ENCODE data around the gene NTN1.

The NTN1 gene

GRCh38 chr17:9174312-9174711, 153.0 kb downstream of the NTN1 start:
- Mint-ChIP-seq H3K4me1 (ENCODE audit: low read depth) (no peaks in the 10 kb centered on the region), H3K4me3 (no peak overlapping the region), H3K27ac (no peak overlapping the region), H3K9me3 (no peaks in the 10 kb centered on the region), H3K27me3 (peaks cover 4% of the 10 kb centered on the region), H3K36me3 (ENCODE audit: low read depth) (no peaks in the 10 kb centered on the region)
- intact Hi-C loops (cut with micrococcal nuclease): no loop called here

- Mint-ChIP-seq H3K4me3 (no peak overlapping the region), H3K27me3 (peaks cover 4% of the 10 kb centered on the region), H3K4me1 (ENCODE audit: low read depth) (no peaks in the 10 kb centered on the region), H3K9me3 (no peaks in the 10 kb centered on the region), H3K27ac (no peak overlapping the region), H3K36me3 (ENCODE audit: low read depth) (no peaks in the 10 kb centered on the region)
- intact Hi-C loops (cut with micrococcal nuclease): no loop called here
These were observed 153.7 kb downstream of the NTN1 start for GRCh38 chr17:9174779-9175574.

GRCh38 chr17:9175700-9176467, 154.6 kb downstream of the NTN1 start:
- no peaks in the 10 kb centered on the region for H3K9me3 Mint-ChIP-seq
- no peaks in the 10 kb centered on the region for H3K4me1 Mint-ChIP-seq (ENCODE audit: low read depth)
- peaks cover 4% of the 10 kb centered on the region for H3K27me3 Mint-ChIP-seq
- no peak overlapping the region for H3K27ac Mint-ChIP-seq
- no peak overlapping the region for H3K4me3 Mint-ChIP-seq
- intact Hi-C loops (cut with micrococcal nuclease): no loop called here
- H3K36me3 Mint-ChIP-seq (ENCODE audit: low read depth): no peaks in the 10 kb centered on the region

DNA sequence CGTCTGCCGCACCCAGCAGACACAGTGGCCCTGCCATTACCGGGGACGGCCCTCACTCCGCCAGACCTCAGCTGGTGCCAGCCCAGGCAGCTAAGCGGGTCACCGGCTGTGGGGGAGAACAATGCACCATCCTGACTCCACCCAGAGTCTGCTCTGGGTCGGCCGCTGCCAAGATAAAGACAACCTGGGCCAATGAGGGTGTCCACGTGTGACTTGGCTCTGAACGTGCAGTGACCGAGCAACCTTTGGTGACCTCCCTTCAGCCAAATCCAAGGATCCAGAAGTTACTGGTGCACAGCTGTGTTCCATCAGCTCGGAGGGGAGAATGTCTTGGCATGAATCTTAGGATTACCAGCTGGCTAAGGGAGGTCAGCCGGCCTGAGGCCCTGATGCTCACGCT, 155.9 kb downstream of the NTN1 start:
- Mint-ChIP-seq H3K4me1 (ENCODE audit: low read depth) (no peaks in the 10 kb centered on the region), H3K4me3 (no peak overlapping the region), H3K9me3 (no peaks in the 10 kb centered on the region), H3K36me3 (ENCODE audit: low read depth) (no peaks in the 10 kb centered on the region), H3K27ac (no peak overlapping the region), H3K27me3 (peaks cover 2% of the 10 kb centered on the region)
- intact Hi-C loops (cut with micrococcal nuclease): no loop called here

GRCh38 chr17:9178319-9178718, 157.0 kb downstream of the NTN1 start:
- H3K4me3 Mint-ChIP-seq: no peak overlapping the region
- H3K27me3 Mint-ChIP-seq: peaks cover 2% of the 10 kb centered on the region
- H3K36me3 Mint-ChIP-seq (ENCODE audit: low read depth): no peaks in the 10 kb centered on the region
- H3K9me3 Mint-ChIP-seq: no peaks in the 10 kb centered on the region
- H3K27ac Mint-ChIP-seq: no peak overlapping the region
- intact Hi-C loops (cut with micrococcal nuclease): no loop called here
- no peaks in the 10 kb centered on the region for H3K4me1 Mint-ChIP-seq (ENCODE audit: low read depth)

DNA sequence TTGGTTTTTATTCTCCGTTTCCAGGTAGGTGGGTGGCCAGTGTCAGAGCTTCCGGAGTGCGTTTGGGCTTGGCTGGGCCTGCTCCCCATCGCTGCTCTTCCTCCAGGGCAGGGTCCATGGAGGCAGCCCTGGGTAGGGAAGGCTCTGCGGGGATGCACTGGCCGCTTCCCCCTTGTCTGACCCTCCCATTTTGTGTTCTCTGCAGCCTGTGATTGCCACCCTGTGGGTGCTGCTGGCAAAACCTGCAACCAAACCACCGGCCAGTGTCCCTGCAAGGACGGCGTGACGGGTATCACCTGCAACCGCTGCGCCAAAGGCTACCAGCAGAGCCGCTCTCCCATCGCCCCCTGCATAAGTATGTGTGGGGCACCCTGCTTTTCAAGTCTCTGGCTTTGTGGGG, 158.3 kb downstream of the NTN1 start:
- H3K4me1 Mint-ChIP-seq (ENCODE audit: low read depth): no peaks in the 10 kb centered on the region
- H3K4me3 Mint-ChIP-seq: no peak overlapping the region
- H3K27me3 Mint-ChIP-seq: peaks cover 3% of the 10 kb centered on the region
- H3K27ac Mint-ChIP-seq: no peak overlapping the region
- no peaks in the 10 kb centered on the region for H3K36me3 Mint-ChIP-seq (ENCODE audit: low read depth)
- intact Hi-C loops (cut with micrococcal nuclease): no loop called here
- no peaks in the 10 kb centered on the region for H3K9me3 Mint-ChIP-seq

DNA sequence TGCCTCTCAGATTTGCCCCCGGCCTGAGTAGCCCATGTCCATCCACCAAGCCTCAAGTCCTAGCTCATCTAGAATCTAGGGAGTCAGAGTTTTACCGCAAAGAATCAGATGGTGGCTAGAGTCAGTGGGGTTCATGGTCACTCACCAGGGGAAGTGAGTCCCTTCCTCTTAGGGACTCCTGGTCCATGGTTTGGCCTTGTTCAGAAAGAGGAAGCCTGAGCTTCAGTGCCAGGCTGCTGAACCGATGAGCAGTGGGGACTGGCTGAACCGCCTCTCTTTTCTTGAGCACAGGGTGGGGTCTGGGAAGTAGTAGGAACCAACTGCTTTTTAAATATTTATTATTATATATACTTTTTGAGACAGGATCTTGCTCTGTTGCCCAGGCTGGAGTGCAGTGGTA, 160.3 kb downstream of the NTN1 start:
- intact Hi-C loops (cut with micrococcal nuclease): no loop called here
- Mint-ChIP-seq H3K9me3 (no peaks in the 10 kb centered on the region), H3K27ac (no peak overlapping the region)

DNA sequence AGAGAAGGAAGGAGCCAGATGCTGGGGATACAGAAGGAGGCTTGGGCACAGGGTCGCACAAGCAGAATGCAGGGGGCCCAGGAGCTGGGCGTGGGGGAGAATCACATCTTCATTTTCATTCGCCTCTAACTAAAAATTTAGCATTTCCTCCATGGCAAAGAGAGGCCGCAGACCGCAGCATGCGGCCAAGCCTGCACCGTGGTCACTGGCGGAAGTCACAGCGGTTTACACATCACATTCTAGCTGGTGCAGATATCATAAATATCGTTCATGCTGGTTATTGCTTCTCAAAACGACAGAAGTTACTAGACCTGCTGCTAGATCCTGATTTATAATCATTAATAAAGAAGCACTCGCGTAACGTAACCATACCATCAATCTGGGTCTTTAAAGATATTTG, 162.0 kb downstream of the NTN1 start:
- intact Hi-C loops (cut with micrococcal nuclease): no loop called here
- Mint-ChIP-seq H3K9me3 (no peaks in the 10 kb centered on the region), H3K4me3 (no peak overlapping the region), H3K4me1 (ENCODE audit: low read depth) (no peaks in the 10 kb centered on the region), H3K36me3 (ENCODE audit: low read depth) (no peaks in the 10 kb centered on the region), H3K27me3 (peaks cover 12% of the 10 kb centered on the region), H3K27ac (no peak overlapping the region)

More for the DNA sequence above, 160.3 kb downstream of the NTN1 start:
- Mint-ChIP-seq H3K4me3 (no peak overlapping the region), H3K27me3 (peaks cover 6% of the 10 kb centered on the region), H3K4me1 (ENCODE audit: low read depth) (no peaks in the 10 kb centered on the region), H3K36me3 (ENCODE audit: low read depth) (no peaks in the 10 kb centered on the region)

DNA sequence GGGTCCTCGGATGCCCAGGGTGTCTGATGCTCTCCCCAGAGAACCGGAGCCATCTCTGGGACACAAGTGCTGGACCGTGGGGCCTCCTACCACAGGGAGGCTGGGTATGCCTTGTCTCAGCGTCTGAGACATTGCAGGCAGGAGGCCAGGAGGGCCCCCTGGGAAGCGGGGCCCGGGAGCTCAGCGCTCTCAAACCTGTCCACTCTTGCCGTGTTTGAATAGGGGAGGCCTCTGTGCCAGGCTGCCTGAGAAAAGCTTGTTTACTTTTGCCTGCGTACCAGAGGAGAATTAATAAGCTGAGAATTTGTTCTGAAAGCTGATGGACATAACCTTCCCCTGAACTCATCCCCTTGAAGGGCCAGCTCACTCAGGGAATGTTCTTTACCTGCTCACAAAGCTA, 163.8 kb downstream of the NTN1 start:
- H3K36me3 Mint-ChIP-seq (ENCODE audit: low read depth): no peaks in the 10 kb centered on the region
- H3K27ac Mint-ChIP-seq: no peak overlapping the region
- no peaks in the 10 kb centered on the region for H3K4me1 Mint-ChIP-seq (ENCODE audit: low read depth)
- H3K9me3 Mint-ChIP-seq: no peaks in the 10 kb centered on the region
- no peak overlapping the region for H3K4me3 Mint-ChIP-seq
- peaks cover 19% of the 10 kb centered on the region for H3K27me3 Mint-ChIP-seq
- intact Hi-C loops (cut with micrococcal nuclease): no loop called here

DNA sequence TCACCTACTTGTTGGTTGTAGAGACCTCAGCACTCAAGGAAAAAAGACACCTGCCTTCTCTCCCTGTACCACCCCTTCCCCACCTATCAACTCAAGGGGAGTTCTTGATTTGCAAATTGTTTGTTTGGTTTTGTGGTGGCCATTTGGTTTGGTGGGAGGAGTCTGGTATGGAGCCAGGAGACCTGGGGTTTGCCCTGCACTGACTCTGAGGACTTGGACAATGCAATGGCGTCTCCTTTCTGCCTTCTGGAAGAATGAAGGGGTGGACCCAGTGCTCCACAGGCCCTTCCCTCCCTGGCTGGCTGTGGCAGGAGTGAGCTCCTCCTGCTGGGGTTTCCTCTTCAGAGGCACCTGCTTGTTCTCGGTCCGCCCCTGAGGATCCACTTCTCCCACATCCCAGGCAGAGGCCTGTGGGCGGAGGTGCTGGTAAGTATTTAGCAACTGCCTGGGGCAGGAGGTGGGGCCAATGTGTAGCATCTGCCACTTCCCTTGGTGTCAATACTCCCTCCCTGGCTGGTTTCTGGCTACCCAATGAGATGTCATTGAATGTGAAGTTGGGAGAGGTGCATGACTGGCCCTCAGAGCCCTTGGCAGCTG, 164.5 kb downstream of the NTN1 start:
- intact Hi-C loops (cut with micrococcal nuclease): no loop called here
- H3K27me3 Mint-ChIP-seq: peaks cover 19% of the 10 kb centered on the region
- H3K9me3 Mint-ChIP-seq: no peaks in the 10 kb centered on the region
- no peaks in the 10 kb centered on the region for H3K4me1 Mint-ChIP-seq (ENCODE audit: low read depth)
- H3K4me3 Mint-ChIP-seq: no peak overlapping the region
- H3K27ac Mint-ChIP-seq: no peak overlapping the region
- no peaks in the 10 kb centered on the region for H3K36me3 Mint-ChIP-seq (ENCODE audit: low read depth)

DNA sequence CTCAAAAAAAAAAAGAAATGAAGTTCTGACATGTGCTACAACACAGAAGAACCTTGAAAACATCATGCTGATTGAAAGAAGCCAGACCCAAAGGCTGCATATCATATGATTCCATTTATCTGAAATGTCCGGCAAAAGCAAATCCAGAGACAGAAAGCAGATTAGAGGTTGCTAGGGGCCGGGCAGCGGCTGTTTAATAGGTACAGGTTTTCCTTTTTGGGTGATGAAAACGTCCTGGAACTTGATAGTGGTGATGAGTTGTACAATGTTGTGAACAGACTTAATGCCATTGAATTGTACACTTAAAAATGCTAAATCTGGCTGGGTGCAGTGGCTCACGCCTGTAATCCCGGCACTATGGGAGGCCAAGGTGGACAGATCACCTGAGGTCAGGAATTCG, 166.5 kb downstream of the NTN1 start:
- H3K4me1 Mint-ChIP-seq (ENCODE audit: low read depth): no peaks in the 10 kb centered on the region
- H3K4me3 Mint-ChIP-seq: no peak overlapping the region
- H3K9me3 Mint-ChIP-seq: no peaks in the 10 kb centered on the region
- H3K36me3 Mint-ChIP-seq (ENCODE audit: low read depth): no peaks in the 10 kb centered on the region
- peaks cover 19% of the 10 kb centered on the region for H3K27me3 Mint-ChIP-seq
- intact Hi-C loops (cut with micrococcal nuclease): no loop called here
- H3K27ac Mint-ChIP-seq: no peak overlapping the region

DNA sequence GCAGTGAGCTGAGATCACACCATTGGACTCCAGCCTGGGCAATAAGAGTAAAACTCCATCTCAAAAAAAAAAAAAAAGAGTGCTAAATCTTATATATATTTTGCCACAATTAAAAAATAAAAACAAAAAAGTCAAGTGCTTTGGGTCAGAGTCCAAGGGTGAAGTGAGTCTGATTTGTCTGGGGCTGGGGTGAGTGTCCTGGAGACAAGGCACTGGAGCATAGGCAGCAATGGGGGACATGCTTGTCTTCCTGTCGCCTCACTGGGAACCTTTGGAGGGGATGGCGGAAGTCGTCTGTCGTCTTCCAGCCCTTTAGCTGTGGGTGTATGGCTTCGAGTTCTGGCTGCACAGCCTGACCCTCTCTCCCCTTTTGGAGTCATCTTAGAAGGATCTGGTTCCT, 167.1 kb downstream of the NTN1 start:
- H3K27ac Mint-ChIP-seq: no peak overlapping the region
- intact Hi-C loops (cut with micrococcal nuclease): no loop called here
- H3K36me3 Mint-ChIP-seq (ENCODE audit: low read depth): no peaks in the 10 kb centered on the region
- no peak overlapping the region for H3K4me3 Mint-ChIP-seq
- H3K9me3 Mint-ChIP-seq: no peaks in the 10 kb centered on the region
- H3K27me3 Mint-ChIP-seq: peaks cover 19% of the 10 kb centered on the region
- H3K4me1 Mint-ChIP-seq (ENCODE audit: low read depth): no peaks in the 10 kb centered on the region

GRCh38 chr17:9189870-9190269, 168.6 kb downstream of the NTN1 start:
- intact Hi-C loops (cut with micrococcal nuclease): no loop called here
- Mint-ChIP-seq H3K36me3 (ENCODE audit: low read depth) (no peaks in the 10 kb centered on the region), H3K27ac (no peak overlapping the region), H3K9me3 (no peaks in the 10 kb centered on the region), H3K4me1 (ENCODE audit: low read depth) (no peaks in the 10 kb centered on the region), H3K4me3 (no peak overlapping the region), H3K27me3 (peaks cover 20% of the 10 kb centered on the region)

GRCh38 chr17:9192010-9192409, 170.7 kb downstream of the NTN1 start:
- Mint-ChIP-seq H3K27me3 (peaks cover 13% of the 10 kb centered on the region), H3K9me3 (no peaks in the 10 kb centered on the region), H3K4me1 (ENCODE audit: low read depth) (no peaks in the 10 kb centered on the region), H3K27ac (no peak overlapping the region), H3K4me3 (no peak overlapping the region), H3K36me3 (ENCODE audit: low read depth) (no peaks in the 10 kb centered on the region)
- intact Hi-C loops (cut with micrococcal nuclease): no loop called here

All from dendritic cell treated with granulocyte-macrophage colony-stimulating factor and Interleukin-4, amounts not matched to agents 40 ng/mL and 50 ng/mL, for 4 days (primary cell).